ENCODE data around the gene ANKRD30A.

DNA sequence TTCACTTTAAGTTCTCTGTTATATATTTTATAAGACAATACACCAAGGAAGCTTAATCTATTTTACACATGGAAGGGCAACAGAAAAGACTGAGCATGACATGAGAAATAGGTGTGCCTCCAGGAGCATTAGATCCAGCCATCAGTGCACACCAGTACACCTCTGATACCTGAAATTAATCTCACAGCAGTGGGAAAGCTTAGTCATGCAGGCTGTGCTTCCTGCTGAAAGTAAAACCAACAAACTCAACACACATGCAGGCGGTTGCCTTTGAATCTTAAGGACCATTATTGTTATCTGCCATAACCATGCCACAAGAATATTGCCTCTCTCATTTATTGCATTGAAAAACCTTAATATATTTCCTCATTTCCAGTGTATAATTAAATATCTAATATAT lies 16.4 kb upstream of the ANKRD30A start:
- TF ChIP-seq, protein P1, sequence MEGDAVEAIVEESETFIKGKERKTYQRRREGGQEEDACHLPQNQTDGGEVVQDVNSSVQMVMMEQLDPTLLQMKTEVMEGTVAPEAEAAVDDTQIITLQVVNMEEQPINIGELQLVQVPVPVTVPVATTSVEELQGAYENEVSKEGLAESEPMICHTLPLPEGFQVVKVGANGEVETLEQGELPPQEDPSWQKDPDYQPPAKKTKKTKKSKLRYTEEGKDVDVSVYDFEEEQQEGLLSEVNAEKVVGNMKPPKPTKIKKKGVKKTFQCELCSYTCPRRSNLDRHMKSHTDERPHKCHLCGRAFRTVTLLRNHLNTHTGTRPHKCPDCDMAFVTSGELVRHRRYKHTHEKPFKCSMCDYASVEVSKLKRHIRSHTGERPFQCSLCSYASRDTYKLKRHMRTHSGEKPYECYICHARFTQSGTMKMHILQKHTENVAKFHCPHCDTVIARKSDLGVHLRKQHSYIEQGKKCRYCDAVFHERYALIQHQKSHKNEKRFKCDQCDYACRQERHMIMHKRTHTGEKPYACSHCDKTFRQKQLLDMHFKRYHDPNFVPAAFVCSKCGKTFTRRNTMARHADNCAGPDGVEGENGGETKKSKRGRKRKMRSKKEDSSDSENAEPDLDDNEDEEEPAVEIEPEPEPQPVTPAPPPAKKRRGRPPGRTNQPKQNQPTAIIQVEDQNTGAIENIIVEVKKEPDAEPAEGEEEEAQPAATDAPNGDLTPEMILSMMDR (conservative IDR thresholded peaks at IDR 0.05; ENCODE audit: low read depth, low read length), result no peak
- TF ChIP-seq EZH2phosphoT487 (IDR thresholded peaks at IDR 0.05; ENCODE audit: borderline replicate concordance, low read length) (no peak), EZH2 (IDR thresholded peaks at IDR 0.05; ENCODE audit: low read length, unreplicated experiment) (no peak)
